Measurements from ENCODE around the gene ALG8. TPM values are rescaled to one million over a fixed set of nuclear protein-coding genes. Genes with fewer than 3 reads are reported as not detected.
"Not testable (repeated sequence)": the region's sequence is repeated elsewhere in the genome, so short reads cannot be mapped to it uniquely, and the experiment has no call there.

The ALG8 gene
- total RNA-seq, 2 experiments from 2014 or later: 48.6 to 52.9 TPM

DNA sequence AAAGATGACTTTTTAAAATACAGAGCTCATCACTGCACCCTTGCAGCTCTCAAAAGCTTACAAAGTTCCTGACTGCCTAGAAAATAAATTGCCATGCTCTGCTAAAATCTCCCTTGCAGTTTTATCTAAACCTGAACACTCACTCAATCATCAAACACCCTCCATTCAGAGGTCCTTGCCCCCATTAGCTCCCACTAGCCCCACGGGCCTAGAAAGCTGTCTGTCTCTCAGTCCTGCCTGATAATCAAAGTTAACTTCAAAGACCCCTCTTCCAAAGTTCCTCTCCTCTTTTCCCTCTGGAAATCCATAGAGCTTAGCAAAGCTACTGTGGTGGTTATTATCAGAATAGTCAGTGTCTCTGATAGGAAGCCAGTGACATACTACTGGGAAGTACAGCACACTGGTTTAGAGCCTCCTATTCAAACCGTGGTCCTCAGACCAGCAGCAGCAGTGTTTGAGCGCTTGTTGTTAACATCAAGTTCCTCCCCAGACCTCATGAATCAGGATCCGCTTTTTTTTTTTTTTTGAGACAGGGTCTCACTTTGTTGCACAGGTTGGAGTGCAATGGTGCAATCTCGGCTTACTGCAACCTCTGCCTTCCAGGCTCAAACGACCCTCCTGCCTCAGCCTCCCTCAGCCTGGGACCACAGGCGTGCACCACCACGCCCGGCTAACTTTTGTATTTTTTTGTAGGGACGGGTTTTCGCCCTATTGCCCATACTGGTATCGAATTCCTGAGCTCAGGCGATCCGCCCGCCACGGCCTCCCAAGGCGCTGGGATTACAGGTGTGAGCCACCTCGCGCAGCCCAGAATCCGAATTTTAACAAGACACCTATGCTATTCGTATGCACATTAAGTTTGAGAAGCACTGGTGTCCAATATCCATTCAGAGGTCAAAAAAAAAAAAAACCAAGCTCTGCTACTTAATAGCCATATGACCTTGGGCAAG is 60.9 kb downstream of the ALG8 start:
- CTCF ChIA-PET: interaction anchor here (1.2 kb wide), 1 partner anchor 110 kb away, joined by 4 read pairs; the partner anchor contains the start of genes KCTD21 and USP35
- POLR2A ChIA-PET: interaction anchor here (0.6 to 1.0 kb wide), 5 partner anchors 39 to 266 kb away, joined by 3 to 7 read pairs (median 3); partner anchors contain the start of genes ALG8, INTS4, KCTD21 and USP35

DNA sequence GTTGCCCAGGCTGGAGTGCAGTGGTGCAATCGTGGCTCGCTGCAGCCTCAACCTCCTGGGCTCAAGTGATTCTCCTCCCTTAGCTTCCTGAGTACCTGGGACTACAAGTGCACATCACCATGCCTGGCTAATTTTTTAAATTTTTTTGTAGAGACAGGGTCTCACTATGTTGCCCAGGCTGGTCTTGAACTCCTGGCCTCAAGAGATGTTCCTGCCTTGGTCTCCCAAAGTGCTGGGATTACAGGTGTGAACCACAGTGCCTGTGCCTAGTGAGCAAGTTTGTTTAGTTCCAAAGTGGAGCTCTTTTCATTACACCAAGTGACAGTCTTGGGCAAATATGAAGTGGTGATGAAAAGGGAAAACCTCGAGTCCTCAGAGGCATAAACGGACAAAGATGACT is 61.8 kb downstream of the ALG8 start:
- ChIA-PET POLR2A (interaction anchor here (0.6 kb wide), 1 partner anchor 473 kb away, joined by 3 read pairs; no protein-coding TSS in a partner anchor), CTCF (interaction anchor here (1.2 kb wide), 1 partner anchor 111 kb away, joined by 4 read pairs; the partner anchor contains the start of genes KCTD21 and USP35)

DNA sequence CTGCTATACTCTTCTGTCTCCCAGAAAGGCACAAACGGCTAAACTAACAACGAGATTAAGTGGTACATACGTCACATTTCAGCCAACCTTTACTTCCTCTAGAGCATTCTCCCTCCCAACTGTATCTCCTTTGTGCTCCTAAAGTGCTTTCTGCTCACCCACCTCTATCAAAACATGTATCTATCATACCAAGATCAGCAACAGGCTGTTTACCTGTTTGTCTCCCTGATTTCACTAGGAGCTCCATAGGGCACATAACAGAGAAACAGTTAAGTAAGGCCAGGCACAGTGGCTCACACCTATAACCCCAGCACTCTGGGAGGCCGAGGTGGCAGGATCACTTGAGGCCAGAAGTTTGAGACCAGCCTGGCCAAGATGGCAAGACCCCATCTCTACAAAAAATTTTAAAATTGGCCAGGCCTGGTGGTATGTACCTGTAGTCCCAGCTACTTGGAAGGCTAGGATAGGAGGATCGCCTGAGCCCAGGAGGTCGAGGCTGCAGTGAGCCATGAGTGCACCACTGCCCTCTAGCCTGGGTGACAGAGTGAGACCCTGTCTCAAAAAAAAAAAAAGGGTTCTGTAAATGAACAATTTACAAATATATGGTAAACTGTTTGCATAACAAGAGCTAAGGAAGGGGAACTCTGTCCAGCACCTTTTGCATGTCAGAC is 62.6 kb downstream of the ALG8 start:
- ChIA-PET POLR2A (interaction anchor here (0.6 kb wide), 2 partner anchors 79 to 472 kb away, joined by 3 read pairs; no protein-coding TSS in a partner anchor), CTCF (no interaction called here)

DNA sequence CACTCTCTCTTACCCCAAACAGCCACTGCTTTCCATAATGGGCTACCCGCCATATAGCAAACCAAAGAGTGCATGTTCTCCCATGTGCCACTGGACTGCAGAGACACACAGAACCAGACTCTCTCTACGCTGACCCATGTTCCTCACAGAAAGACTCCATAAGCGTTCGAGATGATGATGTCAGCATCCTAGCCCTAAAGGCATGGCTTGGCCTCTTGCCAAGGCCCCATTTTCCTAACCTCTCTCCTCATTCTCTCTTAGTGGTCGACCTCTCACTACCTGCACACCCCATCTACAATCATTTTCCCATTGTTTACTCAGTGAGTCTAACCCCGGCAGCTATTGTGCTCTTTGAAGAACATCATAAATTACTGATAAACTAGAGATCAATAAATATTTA is 64.7 kb downstream of the ALG8 start:
- POLR2A ChIA-PET: no interaction called here
- CTCF ChIA-PET: interaction anchor here (1.0 kb wide), 1 partner anchor 29 kb away, joined by 4 read pairs; no protein-coding TSS in a partner anchor

DNA sequence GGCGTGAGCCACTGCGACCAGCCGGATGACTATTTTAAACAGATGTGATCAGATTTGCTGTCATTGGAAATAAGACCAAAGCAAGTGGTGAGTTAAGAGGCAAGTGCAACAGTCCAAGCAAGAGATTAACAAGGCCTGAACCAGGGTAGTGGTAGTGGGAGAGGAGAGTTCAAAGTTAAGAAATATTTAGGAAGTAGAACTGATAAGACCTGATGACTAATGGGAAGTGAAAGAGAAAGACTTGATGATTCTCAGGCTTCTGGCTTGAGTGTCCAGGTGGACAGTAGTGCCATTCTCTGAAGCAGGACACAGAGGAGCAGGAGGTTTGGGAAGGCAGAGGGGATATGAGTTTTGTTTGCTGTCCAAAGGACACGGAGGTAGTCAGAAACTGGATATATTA is 67.0 kb downstream of the ALG8 start:
- CTCF ChIA-PET: no interaction called here

DNA sequence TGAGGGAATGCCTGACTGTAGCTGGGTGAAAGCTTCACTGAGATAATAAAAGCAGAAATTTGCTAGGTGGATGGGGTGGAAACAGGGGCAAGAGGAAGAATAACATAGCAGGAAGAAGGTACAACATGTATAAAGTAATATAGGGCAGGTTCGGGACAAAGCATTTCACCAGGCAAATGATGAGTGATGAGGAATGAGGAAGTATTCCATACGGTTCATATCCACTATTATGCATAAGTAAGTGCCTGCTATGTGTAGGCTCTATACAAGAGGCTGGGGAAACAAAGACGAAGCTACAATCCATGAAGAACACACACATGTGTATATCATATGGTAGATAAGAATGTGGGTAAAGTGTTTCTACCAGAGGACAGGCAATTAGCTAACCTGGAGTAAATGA is 67.7 kb downstream of the ALG8 start:
- ChIA-PET POLR2A (no interaction called here), CTCF (no interaction called here)

More for the DNA sequence above, 67.0 kb downstream of the ALG8 start:
- POLR2A ChIA-PET: no interaction called here

DNA sequence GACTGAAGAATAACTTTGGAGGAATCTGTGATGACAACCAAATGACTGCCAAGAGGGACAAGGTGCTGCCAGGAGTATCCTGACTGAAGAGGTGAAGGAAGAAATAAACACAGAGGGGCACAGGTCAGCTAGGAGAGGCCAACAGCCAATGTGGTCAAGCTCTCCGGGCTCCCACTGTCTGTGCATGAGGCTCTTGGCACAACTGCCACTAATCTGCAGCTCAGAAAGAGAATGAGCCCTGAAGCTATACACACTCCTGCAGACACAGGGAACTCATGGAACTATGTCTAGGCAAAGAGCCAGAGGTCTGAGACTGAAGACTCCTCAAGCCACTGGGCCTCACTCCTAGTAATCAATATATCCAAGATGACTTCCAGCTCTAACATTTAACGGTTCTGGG is 68.8 kb downstream of the ALG8 start:
- ChIA-PET CTCF (no interaction called here), POLR2A (no interaction called here)

DNA sequence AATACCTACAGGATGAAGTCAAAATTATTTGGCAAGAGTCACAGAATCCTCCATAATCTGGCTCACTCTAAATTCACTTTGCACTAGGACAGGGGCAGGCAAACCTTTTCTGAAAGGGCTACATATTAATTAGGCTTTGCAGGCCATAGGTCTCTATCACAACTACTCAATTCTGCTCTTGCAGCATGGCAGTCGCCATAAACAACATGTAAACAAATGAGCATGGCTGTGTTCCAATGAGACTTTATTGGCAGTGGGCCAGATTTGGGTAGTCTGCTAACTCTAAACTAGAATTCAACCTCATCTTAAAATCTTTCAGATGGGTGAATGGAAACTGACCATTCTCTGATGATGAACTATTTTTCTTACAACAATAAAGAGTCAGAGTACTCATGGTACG is 70.0 kb downstream of the ALG8 start:
- POLR2A ChIA-PET: no interaction called here

DNA sequence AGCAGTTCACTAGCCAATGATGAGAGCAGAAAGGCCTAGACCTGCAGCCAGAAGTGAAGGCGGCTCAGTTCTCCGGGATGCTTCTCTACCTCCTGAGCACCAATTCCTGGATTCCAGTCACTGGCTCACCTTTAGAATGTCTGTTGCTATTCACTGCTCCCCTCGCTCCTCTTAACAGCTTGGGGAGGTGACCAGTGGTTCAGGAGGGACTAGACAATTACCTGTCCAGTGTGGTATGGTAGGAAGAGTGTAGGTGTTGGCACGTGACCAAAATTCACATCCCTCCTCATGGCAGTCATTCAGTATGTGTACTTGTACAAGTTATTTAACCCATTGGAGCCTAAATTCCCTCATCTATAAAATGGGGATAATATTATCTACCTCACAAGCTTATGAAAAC is 71.7 kb downstream of the ALG8 start:
- ChIA-PET CTCF (no interaction called here), POLR2A (interaction anchor here (0.6 kb wide), 1 partner anchor 379 kb away, joined by 3 read pairs; no protein-coding TSS in a partner anchor)

More for the DNA sequence above, 70.0 kb downstream of the ALG8 start:
- CTCF ChIA-PET: interaction anchor here (1.0 kb wide), 1 partner anchor 24 kb away, joined by 3 read pairs; no protein-coding TSS in a partner anchor

DNA sequence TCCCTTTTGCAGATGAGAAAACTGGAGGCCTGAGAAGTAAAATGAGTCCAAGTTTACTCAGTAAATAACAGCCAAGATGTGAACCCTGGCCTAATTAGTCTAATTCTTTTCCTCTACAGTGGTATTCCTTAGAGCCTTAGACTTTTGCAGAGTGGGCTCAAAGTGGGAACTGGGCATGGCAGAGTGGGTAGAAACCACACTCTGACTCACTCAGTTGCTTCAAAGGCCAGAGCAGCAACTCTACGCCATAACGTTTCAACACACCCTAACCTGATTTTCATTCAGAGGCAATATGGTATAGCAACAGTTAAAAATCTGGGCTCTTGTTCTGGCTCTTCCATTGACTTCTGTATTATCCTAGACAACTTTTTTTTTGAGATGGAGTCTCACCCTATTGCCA is 73.0 kb downstream of the ALG8 start:
- ChIA-PET POLR2A (no interaction called here), CTCF (interaction anchor here (0.7 kb wide), 1 partner anchor 32 kb away, joined by 3 read pairs; no protein-coding TSS in a partner anchor)

DNA sequence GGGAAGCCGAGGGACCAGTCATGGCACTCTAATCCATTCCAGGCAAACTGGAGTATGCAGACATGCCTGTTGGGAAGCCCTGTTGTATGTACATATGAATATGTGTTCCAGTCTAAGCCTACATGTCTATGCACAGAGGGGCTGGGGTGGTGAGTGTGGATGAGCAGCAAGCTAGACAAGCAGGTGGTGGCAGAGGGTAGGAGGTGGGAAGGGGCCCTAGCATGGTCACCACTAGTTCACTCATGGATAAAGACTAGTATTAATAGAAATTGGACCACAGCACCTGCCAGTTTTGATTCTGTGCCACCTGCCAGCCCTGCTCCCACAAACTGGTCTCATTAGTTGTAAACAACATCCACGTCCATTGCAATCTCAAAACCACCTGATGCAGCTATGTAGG is 74.2 kb downstream of the ALG8 start:
- POLR2A ChIA-PET: no interaction called here
- CTCF ChIA-PET: interaction anchor here (1.0 kb wide), 1 partner anchor 65 kb away, joined by 4 read pairs; no protein-coding TSS in a partner anchor

DNA sequence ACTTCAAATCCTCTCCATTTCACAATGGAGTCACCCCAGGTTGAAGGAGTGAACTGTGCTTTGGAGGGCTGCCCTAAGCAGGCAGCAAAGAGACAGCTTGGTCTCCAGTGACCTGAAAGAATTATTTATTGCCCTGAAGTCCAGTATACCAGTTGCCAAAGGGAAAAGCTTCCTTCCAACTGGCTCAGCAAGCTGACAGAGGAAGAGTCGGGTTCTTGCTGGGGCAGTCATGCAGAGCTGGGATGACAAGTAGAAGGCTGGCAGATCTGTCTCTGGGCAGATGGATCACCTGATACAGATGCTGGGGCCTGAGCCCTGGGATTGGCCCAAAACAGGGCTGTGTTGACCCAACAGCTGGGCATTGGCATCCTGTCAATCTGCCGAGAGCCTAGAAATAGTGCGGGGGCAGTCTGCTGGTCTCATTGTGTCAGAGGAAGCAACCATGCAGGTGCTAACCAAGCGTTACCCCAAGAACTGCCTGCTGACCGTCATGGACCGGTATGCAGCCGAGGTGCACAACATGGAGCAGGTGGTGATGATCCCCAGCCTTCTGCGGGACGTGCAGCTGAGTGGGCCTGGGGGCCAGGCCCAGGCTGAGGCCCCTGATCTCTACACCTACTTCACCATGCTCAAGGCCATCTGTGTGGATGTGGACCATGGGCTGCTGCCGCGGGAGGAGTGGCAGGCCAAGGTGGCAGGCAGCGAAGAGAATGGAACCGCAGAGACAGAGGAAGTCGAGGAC is 75.8 kb downstream of the ALG8 start, which contains the start of gene THRSP:
THRSP (plus strand) TSS at position 422 of the 742 bp plus-strand sequence; CDS start at position 443, 21 bp downstream.
- CTCF ChIA-PET: interaction anchor here (0.9 kb wide), 1 partner anchor 18 kb away, joined by 3 read pairs; no protein-coding TSS in a partner anchor
- POLR2A ChIA-PET: no interaction called here

DNA sequence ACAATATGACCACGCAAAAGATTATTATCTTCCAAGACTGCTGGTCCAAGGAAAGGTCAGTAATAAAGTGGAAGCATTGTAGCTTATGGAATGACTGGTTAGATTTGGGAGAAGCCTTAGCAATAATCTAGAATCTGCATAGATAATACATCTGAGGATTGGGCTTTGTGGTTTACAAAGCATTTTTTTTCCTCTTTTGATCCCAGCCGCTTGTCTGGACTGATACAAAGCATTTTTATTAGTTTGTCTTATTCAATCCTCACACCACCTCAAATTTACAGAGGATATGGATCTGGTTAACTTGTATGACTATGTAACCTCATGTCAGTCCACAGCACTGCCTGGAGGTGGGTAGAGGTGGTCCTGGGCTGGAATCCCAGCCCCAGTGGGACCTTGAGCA is 76.8 kb downstream of the ALG8 start:
- ChIA-PET POLR2A (no interaction called here), CTCF (no interaction called here)

DNA sequence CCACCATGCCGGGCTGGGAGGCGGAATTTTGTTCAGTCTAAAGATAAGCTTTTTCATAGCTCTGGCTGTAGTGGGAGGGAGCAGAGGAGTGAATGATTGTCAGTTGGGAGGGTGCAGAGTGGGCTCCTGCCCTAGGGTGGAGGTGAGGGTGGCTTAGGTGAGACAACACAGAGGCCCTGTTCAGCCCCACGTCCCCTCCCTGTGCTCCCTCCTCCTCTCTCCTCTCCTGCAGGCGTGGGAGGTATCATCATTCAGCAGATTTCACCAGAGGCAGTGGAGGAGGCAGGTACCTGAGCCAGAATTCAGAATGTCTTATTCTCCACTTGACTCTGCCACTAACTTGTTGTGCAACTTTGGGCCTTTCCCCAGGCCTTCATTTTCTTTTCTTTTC is 77.5 kb downstream of the ALG8 start:
- CTCF ChIA-PET: no interaction called here
- POLR2A ChIA-PET: no interaction called here

DNA sequence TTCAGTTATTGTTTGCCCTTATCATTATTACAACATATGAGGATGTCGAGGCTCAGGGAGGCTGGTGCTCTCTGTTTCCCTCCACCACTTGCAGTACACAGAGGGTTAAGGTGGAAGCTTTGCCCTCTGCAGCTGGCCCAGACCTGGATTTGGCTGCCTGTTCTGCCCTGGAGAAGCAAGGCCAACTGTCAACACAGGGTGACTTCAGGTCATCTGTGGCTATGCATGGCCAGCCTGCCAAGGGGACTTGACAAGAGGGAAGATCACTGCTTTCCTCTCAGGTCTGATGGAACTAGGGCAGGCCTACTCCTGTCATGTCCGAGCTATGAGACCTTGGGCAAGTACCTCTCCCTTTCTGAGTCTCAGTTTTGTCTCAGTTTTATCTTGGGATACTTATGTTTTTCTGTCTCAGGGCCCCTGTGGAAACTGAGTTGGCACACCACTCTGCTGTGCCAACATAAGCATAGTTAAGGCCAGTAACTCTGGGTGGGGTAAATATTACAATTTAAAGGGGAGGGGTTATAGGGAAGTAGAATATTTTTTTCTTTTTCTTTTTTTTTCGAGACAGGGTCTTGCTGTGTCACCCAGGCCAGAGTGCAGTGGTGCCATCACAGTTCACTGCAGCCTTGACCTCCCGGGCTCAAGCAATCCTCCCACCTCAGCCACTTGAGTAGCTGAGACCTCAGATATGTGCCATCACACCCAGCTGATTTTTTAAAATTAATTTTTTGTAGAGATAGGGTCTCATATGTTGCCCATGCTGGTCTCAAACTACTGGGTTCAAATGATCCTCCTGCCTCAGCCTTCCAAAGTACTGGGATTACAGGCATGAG is 78.1 kb downstream of the ALG8 start:
- CTCF ChIA-PET: no interaction called here
- POLR2A ChIA-PET: no interaction called here

DNA sequence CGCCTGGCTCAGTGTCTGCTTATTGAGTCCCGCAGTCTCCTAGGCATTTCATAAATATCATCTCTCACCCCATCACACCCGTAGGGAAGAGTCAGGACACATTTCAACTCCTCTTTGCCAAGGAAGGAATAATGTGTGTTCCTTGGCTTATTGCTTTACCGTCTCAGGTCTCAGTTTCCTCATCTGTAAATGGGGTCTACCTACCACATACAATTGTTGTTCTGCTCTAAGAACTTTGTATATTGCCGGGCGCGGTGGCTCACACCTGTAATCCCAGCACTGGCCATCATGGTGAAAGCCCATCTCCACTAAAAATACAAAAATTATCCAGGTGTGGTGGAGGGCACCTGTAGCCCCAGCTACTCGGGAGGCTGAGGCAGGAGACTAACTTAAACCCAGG is 78.9 kb downstream of the ALG8 start:
- POLR2A ChIA-PET: no interaction called here
- CTCF ChIA-PET: no interaction called here

DNA sequence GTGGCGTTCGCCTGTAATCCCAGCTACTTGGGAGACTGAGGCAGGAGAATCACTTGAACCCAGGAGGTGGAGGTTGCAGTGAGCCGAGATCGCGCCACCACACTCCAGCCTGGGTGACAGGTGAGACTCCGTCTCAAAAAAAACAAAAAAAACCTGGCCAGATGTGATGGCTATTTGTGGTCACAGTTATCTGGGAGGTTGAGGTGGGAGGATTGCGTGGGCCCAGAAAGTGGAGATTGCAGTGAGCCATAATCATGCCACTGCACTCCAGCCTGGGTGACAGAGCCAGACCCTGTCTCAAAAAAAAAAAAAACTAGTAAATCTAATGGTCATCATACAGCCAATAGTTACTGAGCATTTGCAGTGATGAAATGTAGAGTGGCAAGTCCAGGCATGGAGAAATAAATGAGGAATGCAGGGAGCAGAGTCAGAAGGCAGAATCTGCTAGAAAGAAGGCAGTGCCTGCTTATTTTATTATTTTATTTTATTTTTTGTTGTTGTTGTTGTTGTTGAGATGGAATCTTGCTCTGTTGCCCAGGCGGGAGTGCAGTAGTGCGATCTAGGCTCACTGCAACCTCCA is 79.6 kb downstream of the ALG8 start:
- CTCF ChIA-PET: interaction anchor here (0.6 kb wide), 1 partner anchor 54 kb away, joined by 3 read pairs; no protein-coding TSS in a partner anchor
- POLR2A ChIA-PET: not testable (repeated sequence)

DNA sequence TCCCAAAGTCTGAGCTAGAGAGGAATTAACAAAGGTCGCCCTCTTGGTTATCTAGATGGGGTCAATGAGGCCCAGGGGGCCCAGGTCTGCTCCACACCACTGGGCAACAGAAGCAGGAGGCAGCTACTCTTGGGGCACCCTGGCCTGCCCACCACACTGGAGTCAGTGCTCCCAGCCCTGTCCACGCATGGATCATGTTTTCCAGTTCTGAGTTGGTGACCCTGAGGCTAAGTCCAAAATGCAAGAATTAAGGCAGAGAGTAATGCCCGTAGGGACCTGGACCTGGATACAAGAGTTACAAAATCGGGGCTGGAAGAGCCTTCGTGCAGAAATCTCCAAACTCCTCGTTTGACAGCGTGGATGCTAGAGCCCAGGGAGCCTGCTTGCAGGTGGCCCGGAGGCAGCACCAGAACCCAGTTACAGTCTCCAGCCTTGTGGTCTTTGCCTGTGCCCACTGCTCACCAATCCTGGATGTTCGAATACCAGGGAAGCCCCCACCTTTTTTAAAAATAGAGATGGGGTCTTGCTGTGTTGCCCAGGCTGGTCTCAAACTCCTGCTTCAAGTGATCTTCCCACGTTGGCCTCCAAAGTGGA is 81.9 kb downstream of the ALG8 start:
- CTCF ChIA-PET: no interaction called here
- POLR2A ChIA-PET: no interaction called here
